SK-N-SH (cell line): ENCODE measurements around the gene LIMK2. TPM values are rescaled to one million over a fixed set of nuclear protein-coding genes. Genes with fewer than 3 reads are reported as not detected.

Experiments used
- CTCF ChIA-PET: fragments of 300-600, 350-600 bp; formaldehyde crosslinking; extraction: SDS; loops from one replicate; lab custom pipeline; 2021; lab: Yijun Ruan, JAX
- POLR2A ChIA-PET: fragments of 350-600 bp; sonication (Branson Sonifier 250); formaldehyde crosslinking; extraction: SDS; loops from one replicate; lab custom pipeline; 2020; ENCODE audit warnings: antibody characterized with exemption, inconsistent platforms; lab: Yijun Ruan, JAX
- DNase-seq: peaks from one replicate; pipeline ENCODE4 v3.0.0; 2012
- H2AFZ ChIP-seq: fragments of 200-600 bp; sonication (generic); 2 replicates; pipeline ENCODE4 v1.8.1; 2016; ENCODE audit warnings: antibody characterized with exemption, mild to moderate bottlenecking, low read depth
- H3F3A ChIP-seq: fragments of 200-600 bp; sonication (generic); replicated peaks from 2 replicates; pipeline ENCODE3; 2016; ENCODE audit warnings: antibody characterized with exemption, mild to moderate bottlenecking; ENCODE audit not compliant: insufficient read depth
- H3K27ac ChIP-seq, 2 experiments: fragments of 200-500 bp in 1 of 2; fragments of 200-600 bp in 1 of 2; sonication (Bioruptor generic) in 1 of 2; sonication (generic), shearing (Covaris generic) in 1 of 2; 2 replicates each; pipeline versions ENCODE4 v1.5.1 to v1.6.1; 2014 to 2016; ENCODE audit warnings: low read depth in 2 of 2, inconsistent platforms in 1 of 2, low read length in 1 of 2, mild to moderate bottlenecking in 1 of 2, mixed read lengths in 1 of 2
- H3K27me3 ChIP-seq: fragments of 200-600 bp; sonication (generic), shearing (Covaris generic); 2 replicates; pipeline ENCODE4 v1.6.1; 2016; ENCODE audit warnings: mixed run types; ENCODE audit not compliant: insufficient read depth
- H3K36me3 ChIP-seq, 2 experiments: fragments of 200-500 bp in 1 of 2; fragments of 200-600 bp in 1 of 2; sonication (Bioruptor generic) in 1 of 2; sonication (generic) in 1 of 2; replicated peaks in 1 of 2; 2 replicates each; pipeline versions ENCODE3 to v1.5.1; 2014 to 2016; ENCODE audit warnings: low read length in 1 of 2, mild to moderate bottlenecking in 1 of 2; ENCODE audit not compliant: insufficient read depth in 2 of 2, control insufficient read depth in 1 of 2
- H3K4me1 ChIP-seq, 2 experiments: fragments of 200-500 bp in 1 of 2; fragments of 200-600 bp in 1 of 2; sonication (Bioruptor generic) in 1 of 2; sonication (generic), shearing (Covaris generic) in 1 of 2; 2 replicates each; pipeline versions ENCODE4 v1.5.1 to v1.6.1; 2014 to 2016; ENCODE audit warnings: low read depth in 1 of 2, low read length in 1 of 2, mixed run types in 1 of 2; ENCODE audit not compliant: insufficient read depth in 2 of 2, control insufficient read depth in 1 of 2
- H3K4me2 ChIP-seq: fragments of 200-600 bp; sonication (generic), shearing (Covaris generic); 2 replicates; pipeline ENCODE4 v1.6.1; 2017; ENCODE audit warnings: mixed run types
- H3K4me3 ChIP-seq, 2 experiments: fragments of 200-500 bp in 1 of 2; fragments of 200-600 bp in 1 of 2; sonication (Bioruptor generic) in 1 of 2; sonication (generic), shearing (Covaris generic) in 1 of 2; 2 replicates each; pipeline versions ENCODE4 v1.5.1 to v1.8.1; 2014 to 2016; ENCODE audit warnings: low read depth in 2 of 2, inconsistent platforms in 1 of 2, low read length in 1 of 2, mild to moderate bottlenecking in 1 of 2, mixed read lengths in 1 of 2, moderate library complexity in 1 of 2
- H3K79me2 ChIP-seq: fragments of 200-600 bp; sonication (generic); 2 replicates; pipeline ENCODE4 v1.8.1; 2017; ENCODE audit warnings: mild to moderate bottlenecking; ENCODE audit not compliant: insufficient read depth
- H3K9ac ChIP-seq: fragments of 200-600 bp; sonication (generic); 2 replicates; pipeline ENCODE4 v1.6.1; 2017; ENCODE audit warnings: mixed run types
- H3K9me2 ChIP-seq: fragments of 200-600 bp; sonication (generic); 2 replicates; pipeline ENCODE4 v1.6.1; 2017; ENCODE audit warnings: mixed run types
- H3K9me3 ChIP-seq: fragments of 200-600 bp; sonication (generic); 2 replicates; pipeline ENCODE4 v1.6.1; 2017; ENCODE audit warnings: mixed run types, mild to moderate bottlenecking, moderate library complexity
- H4K20me1 ChIP-seq: fragments of 200-600 bp; sonication (generic); 2 replicates; pipeline ENCODE4 v1.6.1; 2017; ENCODE audit warnings: mild to moderate bottlenecking, mixed run types; ENCODE audit not compliant: insufficient read depth
- FOSL2 ChIP-seq: IDR thresholded peaks from 2 replicates; pipeline ENCODE4 v1.4.0; 2012; ENCODE audit warnings: low read depth, mild to moderate bottlenecking, moderate library complexity, borderline replicate concordance
- FOXJ3 ChIP-seq: sonication (generic); formaldehyde crosslinking; IDR thresholded peaks from 2 replicates; pipeline ENCODE4 v1.5.1; 2020; ENCODE audit warnings: mild to moderate bottlenecking, missing genetic modification reagents
- FOXM1 ChIP-seq: IDR thresholded peaks from 2 replicates; pipeline ENCODE4 v1.4.0; 2012; ENCODE audit warnings: low read depth, mild to moderate bottlenecking
- GABPA ChIP-seq: IDR thresholded peaks from 2 replicates; pipeline ENCODE4 v1.4.0; 2012; ENCODE audit warnings: low read depth, mild to moderate bottlenecking
- GATA2 ChIP-seq: sonication (generic); formaldehyde crosslinking; IDR thresholded peaks from 2 replicates; pipeline ENCODE4 v1.5.0; 2020; ENCODE audit warnings: mild to moderate bottlenecking, missing genetic modification reagents
- IRF3 ChIP-seq: fragments of 150-350 bp; IDR thresholded peaks from 2 replicates; pipeline ENCODE4 v1.6.1; 2016; ENCODE audit warnings: mild to moderate bottlenecking, low read depth, low read length
- MEF2A ChIP-seq: IDR thresholded peaks from 2 replicates; pipeline ENCODE4 v1.4.0; 2012; ENCODE audit warnings: low read depth, borderline replicate concordance
- NRF1 ChIP-seq: IDR thresholded peaks from 2 replicates; pipeline ENCODE4 v1.6.1; 2012; ENCODE audit warnings: low read depth, mild to moderate bottlenecking, low read length
- POLR2AphosphoS5 ChIP-seq: IDR thresholded peaks from 2 replicates; pipeline ENCODE4 v1.6.1; 2012; ENCODE audit warnings: low read depth, low read length
- RFX5 ChIP-seq: IDR thresholded peaks from 2 replicates; pipeline ENCODE4 v1.6.1; 2012; ENCODE audit warnings: mild to moderate bottlenecking, improper control_type of control experiment, low read length
- TAF1 ChIP-seq: IDR thresholded peaks from 2 replicates; pipeline ENCODE4 v1.6.1; 2012; ENCODE audit warnings: low read depth, mild to moderate bottlenecking, low read length, moderate library complexity, borderline replicate concordance
- TCF12 ChIP-seq: IDR thresholded peaks from 2 replicates; pipeline ENCODE4 v1.4.0; 2012
- YY1 ChIP-seq: IDR thresholded peaks from 2 replicates; pipeline ENCODE4 v1.4.0; 2012; ENCODE audit warnings: low read depth, mild to moderate bottlenecking
- ZBTB33 ChIP-seq: IDR thresholded peaks from 2 replicates; pipeline ENCODE4 v1.4.0; 2012; ENCODE audit warnings: low read depth, borderline replicate concordance
- WGBS: methylation state at CpG from one replicate; pipeline ENCODE4 v1.1.6; 2017; ENCODE audit warnings: low lambda C conversion rate; 5-methylcytosine and 5-hydroxymethylcytosine counted together
- polyA plus RNA-seq, 3 experiments: library from polyadenylated mRNA; depleted of rRNA; stranded (reverse); fragments of >200 nt; gene quantifications; 2 replicates each; pipeline ENCODE4 v1.2.3, GENCODE V29; 2012
- small RNA-seq, 7 experiments: library from RNA; depleted of rRNA; stranded (forward); fragments of <200 nt; gene quantifications; one replicate each; pipeline ENCODE3, GENCODE V24; 2012
- TF ChIP-seq, protein P1 (sequence below): IDR thresholded peaks from 2 replicates; pipeline ENCODE4 v1.4.0; 2012; ENCODE audit warnings: low read depth, borderline replicate concordance

Gene LIMK2
- polyA plus RNA-seq, 1 of the 3 experiments (the other 2 are of a cell fraction) = 9.8 TPM

- Histone ChIP-seq H3K9ac (no peak overlapping the region), H3K9me3 (no peaks in the 10 kb centered on the region), H3K27ac (no peak overlapping the region), H3K4me2 (no peak overlapping the region), H3K9me2 (no peaks in the 10 kb centered on the region), H3K27me3 (no peaks in the 10 kb centered on the region), H2AFZ (no peak overlapping the region), H3K4me1 (no peaks in the 10 kb centered on the region), H3K36me3 (peaks cover 49 to 78% of the 10 kb centered on the region in 2 experiments), H4K20me1 (no peaks in the 10 kb centered on the region), H3K79me2 (peaks cover 23% of the 10 kb centered on the region), H3K4me3 (no peak overlapping the region), H3F3A (peaks cover 16% of the 10 kb centered on the region)
- WGBS = 90% methylated on average over 4 of the region's 4 CpGs
- TF ChIP-seq FOXJ3 (CRISPR knock-in tag) (no peak), NRF1 (no peak), FOSL2 (no peak), POLR2AphosphoS5 (no peak), GABPA (no peak), FOXM1 (no peak), TAF1 (no peak), GATA2 (no peak), RFX5 (no peak), YY1 (no peak), ZBTB33 (no peak), MEF2A (no peak), IRF3 (no peak), TCF12 (no peak)
- TF ChIP-seq, protein P1, sequence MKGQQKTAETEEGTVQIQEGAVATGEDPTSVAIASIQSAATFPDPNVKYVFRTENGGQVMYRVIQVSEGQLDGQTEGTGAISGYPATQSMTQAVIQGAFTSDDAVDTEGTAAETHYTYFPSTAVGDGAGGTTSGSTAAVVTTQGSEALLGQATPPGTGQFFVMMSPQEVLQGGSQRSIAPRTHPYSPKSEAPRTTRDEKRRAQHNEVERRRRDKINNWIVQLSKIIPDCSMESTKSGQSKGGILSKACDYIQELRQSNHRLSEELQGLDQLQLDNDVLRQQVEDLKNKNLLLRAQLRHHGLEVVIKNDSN = no peak
- ChIA-PET POLR2A (no interaction called here), CTCF (interaction anchor here (1.6 kb wide), 1 partner anchor 15 kb away, joined by 6 read pairs; no protein-coding TSS in a partner anchor)
- no peak for DNase-seq
Measured at GRCh38 chr22:31329029-31329428, 116.9 kb downstream of the LIMK2 start.

Small RNA genes within 50 kb of the gene (small RNA-seq; reads per million reads assigned to genes)
- gene RF00019 (0 reads per million in 7 experiments), gene RNA5SP496 (0 reads per million in 7 experiments), gene RNU6-1128P (0 reads per million in 7 experiments)

Other genes starting within 250 kb of the LIMK2 start
- gene MORC2, start 243.5 kb upstream of the LIMK2 start, polyA plus RNA-seq (2012; rRNA removed) = 7.3 and 8.3 TPM in 2 replicates
- gene TUG1, start 243.0 kb upstream of the LIMK2 start, polyA plus RNA-seq (2012; rRNA removed) = 46.8 and 63.2 TPM in 2 replicates
- 12.5 and 30.4 TPM in 2 replicates for gene SMTN, start 131.0 kb upstream of the LIMK2 start, polyA plus RNA-seq (2012; rRNA removed)
- 97.1 and 117 TPM in 2 replicates for gene SELENOM, start 104.7 kb upstream of the LIMK2 start, polyA plus RNA-seq (2012; rRNA removed)
- 3.2 TPM in 2 replicates for gene INPP5J, start 89.3 kb upstream of the LIMK2 start, polyA plus RNA-seq (2012; rRNA removed)
- not detected in 2 replicates for gene PLA2G3, start 71.8 kb upstream of the LIMK2 start, polyA plus RNA-seq (2012; rRNA removed)
- gene RNF185, start 52.1 kb upstream of the LIMK2 start, polyA plus RNA-seq (2012; rRNA removed) = 21.7 and 32.1 TPM in 2 replicates
- 8.6 and 11.3 TPM in 2 replicates for gene PIK3IP1, start 80.2 kb downstream of the LIMK2 start, polyA plus RNA-seq (2012; rRNA removed)
- gene PATZ1, start 134.0 kb downstream of the LIMK2 start, polyA plus RNA-seq (2012; rRNA removed) = 19.1 and 21.8 TPM in 2 replicates
- gene DRG1, start 187.3 kb downstream of the LIMK2 start, polyA plus RNA-seq (2012; rRNA removed) = 56.3 and 63.8 TPM in 2 replicates